ENCODE data around the gene NEK5. TPM values are rescaled to one million over a fixed set of nuclear protein-coding genes. Genes with fewer than 3 reads are reported as not detected.

The NEK5 gene
- total and polyA plus RNA-seq, 2 donors (not counting 3 experiments of a cell fraction or from before 2014, with no cell fraction given) = 0.03 to 0.18 TPM

Other genes starting within 250 kb of the NEK5 start
- gene ATP7B, start 117.6 kb downstream of the NEK5 start, total RNA-seq = 8.0 TPM in 2 replicates
- 3.9 and 4.2 TPM in 2 replicates for gene ATP7B, start 117.6 kb downstream of the NEK5 start, polyA plus RNA-seq
- gene ALG11, start 116.7 kb downstream of the NEK5 start, total RNA-seq = 31.0 and 34.7 TPM in 2 replicates
- gene ALG11, start 116.7 kb downstream of the NEK5 start, polyA plus RNA-seq = 4.3 and 6.5 TPM in 2 replicates
- gene UTP14C, start 104.4 kb downstream of the NEK5 start, total RNA-seq = 9.4 and 10.9 TPM in 2 replicates
- 3.3 and 4.1 TPM in 2 replicates for gene UTP14C, start 104.4 kb downstream of the NEK5 start, polyA plus RNA-seq
- 13.8 and 23.5 TPM in 2 replicates for gene NEK3, start 30.5 kb upstream of the NEK5 start, total RNA-seq
- gene NEK3, start 30.5 kb upstream of the NEK5 start, polyA plus RNA-seq = 8.3 and 10.3 TPM in 2 replicates

Measured in endothelial cell of umbilical vein (primary cell).